A673 (cell line): ENCODE data around the gene CCDC63. TPM values are rescaled to one million over a fixed set of nuclear protein-coding genes. Genes with fewer than 3 reads are reported as not detected.

Source experiments
- BruUV-seq: library from RNA; stranded (reverse); fragments of 400-500 nt; replicated peaks from 2 replicates; lab custom pipeline; 2021; lab: Mats Ljungman, UMichigan
- CTCF ChIA-PET: fragments of 300-600 bp; sonication (Branson Sonifier 250); formaldehyde crosslinking; loops from one replicate; lab custom pipeline; 2022; ENCODE audit warnings: antibody characterized with exemption; lab: Charles Lee
- POLR2A ChIA-PET: fragments of 300-600 bp; sonication (Branson Sonifier 250); formaldehyde crosslinking; loops from one replicate; lab custom pipeline; 2022; ENCODE audit warnings: antibody characterized with exemption; ENCODE audit not compliant: low non-redundant PET; lab: Charles Lee
- DNase-seq: peaks from one replicate; pipeline ENCODE4 v3.0.0-alpha.2; 2015; ENCODE audit warnings: low spot score
- H3K27ac ChIP-seq: fragments of 200-600 bp; sonication (generic); 2 replicates; pipeline ENCODE4 v1.5.1; 2016; ENCODE audit warnings: mixed run types, low read depth, mild to moderate bottlenecking, mixed read lengths, antibody characterized with exemption, low read length; ENCODE audit not compliant: poor library complexity, severe bottlenecking
- H3K27me3 ChIP-seq: fragments of 200-600 bp; sonication (generic); replicated peaks from 2 replicates; pipeline ENCODE4 v1.6.1; 2017; ENCODE audit warnings: mixed run types, low read depth, mild to moderate bottlenecking, mixed read lengths, antibody characterized with exemption, low read length; ENCODE audit not compliant: insufficient read depth, poor library complexity
- H3K36me3 ChIP-seq: fragments of 200-600 bp; sonication (generic); 2 replicates; pipeline ENCODE4 v1.6.1; 2016; ENCODE audit warnings: mixed run types, mild to moderate bottlenecking, mixed read lengths, antibody characterized with exemption, low read length; ENCODE audit not compliant: insufficient read depth, poor library complexity, severe bottlenecking
- H3K4me1 ChIP-seq: fragments of 200-600 bp; sonication (generic); 2 replicates; pipeline ENCODE4 v1.6.1; 2017; ENCODE audit warnings: mixed run types, mild to moderate bottlenecking, mixed read lengths, antibody characterized with exemption, low read length; ENCODE audit not compliant: insufficient read depth, poor library complexity, severe bottlenecking
- H3K4me3 ChIP-seq: fragments of 200-600 bp; sonication (generic); 2 replicates; pipeline ENCODE4 v1.5.1; 2016; ENCODE audit warnings: low read depth, mixed run types, mild to moderate bottlenecking, mixed read lengths, low read length; ENCODE audit not compliant: poor library complexity, severe bottlenecking
- H3K9me3 ChIP-seq: fragments of 200-600 bp; sonication (generic); 2 replicates; pipeline ENCODE4 v1.6.1; 2016; ENCODE audit warnings: mixed run types, low read depth, mild to moderate bottlenecking, mixed read lengths, antibody characterized with exemption, low read length; ENCODE audit not compliant: poor library complexity, severe bottlenecking
- CTCF ChIP-seq: fragments of 300-800, 200-600 bp; sonication (generic); conservative IDR thresholded peaks from 2 replicates; pipeline ENCODE4 v1.5.1; 2017; ENCODE audit warnings: low read depth, mild to moderate bottlenecking, antibody characterized with exemption, low read length, moderate library complexity, mixed read lengths
- EZH2 ChIP-seq: fragments of 200-600 bp; sonication (generic); IDR thresholded peaks from 2 replicates; pipeline ENCODE4 v1.6.1; 2017; ENCODE audit warnings: borderline replicate concordance, low read depth, mild to moderate bottlenecking, mixed read lengths, antibody characterized with exemption, low read length; ENCODE audit not compliant: poor library complexity, severe bottlenecking
- intact Hi-C: fragments of 100-400 bp; cut with micrococcal nuclease; formaldehyde crosslinking; loops from one replicate; pipeline ENCODE4 v1.10.0; 2022; ENCODE audit not compliant: unreplicated experiment
- total RNA-seq: library from RNA; stranded (reverse); gene quantifications from 2 replicates; pipeline ENCODE4 v1.2.3, GENCODE V29; 2021

The CCDC63 gene
- total RNA-seq, 1 experiment from 2014 or later, result 0.24 TPM

- no peak for DNase-seq
- Histone ChIP-seq H3K27ac (no peak overlapping the region), H3K9me3 (no peaks in the 10 kb centered on the region), H3K4me3 (no peak overlapping the region), H3K36me3 (no peaks in the 10 kb centered on the region), H3K4me1 (no peaks in the 10 kb centered on the region), H3K27me3 (no peaks in the 10 kb centered on the region)
- CTCF ChIA-PET, result interaction anchor here (0.6 kb wide), 1 partner anchor 72 kb away, joined by 3 read pairs; no protein-coding TSS in a partner anchor
- POLR2A ChIA-PET, result no interaction called here
- TF ChIP-seq CTCF (no peak), EZH2 (no peak)
- intact Hi-C loops, result no loop called here
- BruUV-seq, result no TSS peak
Measured at GRCh38 chr12:110816248-110816647, 30.5 kb upstream of the CCDC63 start.

GRCh38 chr12:110816779-110817178, 30.0 kb upstream of the CCDC63 start:
- no peaks in the 10 kb centered on the region for H3K9me3 ChIP-seq
- TF ChIP-seq CTCF, result no peak
- BruUV-seq, result no TSS peak
- intact Hi-C loops, result no loop called here
- no peaks in the 10 kb centered on the region for H3K27me3 ChIP-seq
- ChIA-PET POLR2A (no interaction called here), CTCF (no interaction called here)
- no peaks in the 10 kb centered on the region for H3K4me1 ChIP-seq
- no peak overlapping the region for H3K27ac ChIP-seq
- no peak overlapping the region for H3K4me3 ChIP-seq
- no peaks in the 10 kb centered on the region for H3K36me3 ChIP-seq
- no peak for DNase-seq

GRCh38 chr12:110818511-110818910, 28.3 kb upstream of the CCDC63 start:
- ChIA-PET CTCF (no interaction called here), POLR2A (no interaction called here)
- no peak for TF ChIP-seq EZH2
- no peak for TF ChIP-seq CTCF
- intact Hi-C loops, result no loop called here
- Histone ChIP-seq H3K27me3 (no peaks in the 10 kb centered on the region), H3K36me3 (no peaks in the 10 kb centered on the region), H3K4me3 (no peak overlapping the region), H3K9me3 (no peaks in the 10 kb centered on the region), H3K4me1 (no peaks in the 10 kb centered on the region), H3K27ac (no peak overlapping the region)
- no TSS peak for BruUV-seq
- no peak for DNase-seq
